PC-9 (cell line): ENCODE data around the gene PPRC1. TPM values are rescaled to one million over a fixed set of nuclear protein-coding genes. Genes with fewer than 3 reads are reported as not detected.

Experiments used
- BruUV-seq: library from RNA; stranded (reverse); fragments of 400-500 nt; replicated peaks from 2 replicates; lab custom pipeline; 2021; lab: Mats Ljungman, UMichigan
- CTCF ChIA-PET: fragments of 300-600 bp; sonication (Branson Sonifier 250); formaldehyde crosslinking; loops from one replicate; lab custom pipeline; 2022; ENCODE audit warnings: antibody characterized with exemption; lab: Charles Lee
- POLR2A ChIA-PET: fragments of 300-600 bp; sonication (Branson Sonifier 250); formaldehyde crosslinking; loops from one replicate; lab custom pipeline; 2022; ENCODE audit warnings: antibody characterized with exemption; ENCODE audit not compliant: unreplicated experiment; lab: Charles Lee
- DNase-seq, 2 experiments: peaks; one replicate each; pipeline versions ENCODE4 v3.0.0 to v3.0.0-alpha.2; 2015 to 2022; ENCODE audit warnings: mixed read lengths in 1 of 2
- H2AFZ ChIP-seq: fragments of 200-600 bp; sonication (generic); 2 replicates; pipeline ENCODE4 v1.8.1; 2017; ENCODE audit warnings: antibody characterized with exemption
- H3F3A ChIP-seq: fragments of 200-600 bp; sonication (generic); 2 replicates; pipeline ENCODE4 v1.8.1; 2017; ENCODE audit warnings: antibody characterized with exemption, mild to moderate bottlenecking, low read depth; ENCODE audit not compliant: insufficient read depth
- H3K27ac ChIP-seq: fragments of 200-600 bp; sonication (generic); 2 replicates; pipeline ENCODE4 v1.6.1; 2016; ENCODE audit warnings: mixed run types
- H3K27me3 ChIP-seq: fragments of 200-600 bp; sonication (generic); 2 replicates; pipeline ENCODE4 v1.6.1; 2016; ENCODE audit warnings: low read depth, mixed run types; ENCODE audit not compliant: insufficient read depth
- H3K36me3 ChIP-seq: fragments of 200-600 bp; sonication (generic); 2 replicates; pipeline ENCODE4 v1.6.1; 2016; ENCODE audit warnings: low read depth, mixed run types
- H3K4me1 ChIP-seq: fragments of 200-600 bp; sonication (generic); replicated peaks from 2 replicates; pipeline ENCODE4 v1.6.1; 2016; ENCODE audit warnings: mixed run types; ENCODE audit not compliant: insufficient read depth
- H3K4me2 ChIP-seq: fragments of 200-600 bp; sonication (generic); 2 replicates; pipeline ENCODE4 v1.6.1; 2017; ENCODE audit warnings: mixed run types
- H3K4me3 ChIP-seq: fragments of 200-600 bp; sonication (generic); 2 replicates; pipeline ENCODE4 v1.6.1; 2016; ENCODE audit warnings: mixed run types
- H3K79me2 ChIP-seq: fragments of 200-600 bp; sonication (generic); 2 replicates; pipeline ENCODE4 v1.6.1; 2017; ENCODE audit warnings: low read depth, mixed run types
- H3K9me2 ChIP-seq: fragments of 200-600 bp; sonication (generic); 2 replicates; pipeline ENCODE4 v1.8.1; 2017; ENCODE audit warnings: mild to moderate bottlenecking; ENCODE audit not compliant: insufficient read depth
- H3K9me3 ChIP-seq: fragments of 200-600 bp; sonication (generic); 2 replicates; pipeline ENCODE4 v1.8.1; 2016; ENCODE audit warnings: low read depth; ENCODE audit not compliant: insufficient read depth
- H4K20me1 ChIP-seq: fragments of 200-600 bp; sonication (generic); 2 replicates; pipeline ENCODE4 v1.8.1; 2017; ENCODE audit not compliant: insufficient read depth
- EZH2 ChIP-seq: fragments of 200-600 bp; sonication (generic); IDR thresholded peaks from 2 replicates; pipeline ENCODE4 v1.8.0; 2017; ENCODE audit warnings: antibody characterized with exemption, low read depth
- intact Hi-C: fragments of 100-400 bp; cut with micrococcal nuclease; formaldehyde crosslinking; loops from one replicate; pipeline ENCODE4 v1.10.0; 2022; ENCODE audit not compliant: unreplicated experiment
- total RNA-seq: library from RNA; stranded (reverse); gene quantifications from 2 replicates; pipeline ENCODE4 v1.2.3, GENCODE V29; 2021
- TF ChIP-seq, protein P1 (sequence below): fragments of 200-600 bp; sonication (generic); conservative IDR thresholded peaks from 2 replicates; pipeline ENCODE4 v1.6.1; 2017; ENCODE audit warnings: mixed run types, antibody characterized with exemption, mild to moderate bottlenecking, moderate library complexity

PPRC1 gene
- total RNA-seq, 1 experiment from 2014 or later = 22.9 TPM

DNA sequence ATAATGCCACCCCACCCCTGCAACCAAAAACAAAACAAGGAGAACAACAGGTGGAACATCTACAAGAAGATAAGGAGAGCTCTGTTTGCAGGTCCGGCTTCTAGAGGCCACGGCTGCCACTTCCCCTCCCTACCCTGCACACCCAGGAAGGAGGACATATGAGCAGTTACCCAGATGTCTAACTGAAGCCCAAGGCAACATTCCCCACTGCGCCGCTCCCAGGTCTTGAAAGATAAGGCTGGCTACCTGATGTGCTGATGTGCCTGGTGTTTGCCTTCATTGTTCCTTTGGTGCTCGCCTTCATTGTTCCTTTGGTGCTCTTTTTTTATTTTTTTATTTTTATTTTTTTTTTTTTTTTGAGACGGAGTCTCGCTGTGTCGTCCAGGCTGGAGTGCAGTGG, 46.6 kb upstream of the PPRC1 start:
- TF ChIP-seq EZH2 = no peak
- TF ChIP-seq, protein P1, sequence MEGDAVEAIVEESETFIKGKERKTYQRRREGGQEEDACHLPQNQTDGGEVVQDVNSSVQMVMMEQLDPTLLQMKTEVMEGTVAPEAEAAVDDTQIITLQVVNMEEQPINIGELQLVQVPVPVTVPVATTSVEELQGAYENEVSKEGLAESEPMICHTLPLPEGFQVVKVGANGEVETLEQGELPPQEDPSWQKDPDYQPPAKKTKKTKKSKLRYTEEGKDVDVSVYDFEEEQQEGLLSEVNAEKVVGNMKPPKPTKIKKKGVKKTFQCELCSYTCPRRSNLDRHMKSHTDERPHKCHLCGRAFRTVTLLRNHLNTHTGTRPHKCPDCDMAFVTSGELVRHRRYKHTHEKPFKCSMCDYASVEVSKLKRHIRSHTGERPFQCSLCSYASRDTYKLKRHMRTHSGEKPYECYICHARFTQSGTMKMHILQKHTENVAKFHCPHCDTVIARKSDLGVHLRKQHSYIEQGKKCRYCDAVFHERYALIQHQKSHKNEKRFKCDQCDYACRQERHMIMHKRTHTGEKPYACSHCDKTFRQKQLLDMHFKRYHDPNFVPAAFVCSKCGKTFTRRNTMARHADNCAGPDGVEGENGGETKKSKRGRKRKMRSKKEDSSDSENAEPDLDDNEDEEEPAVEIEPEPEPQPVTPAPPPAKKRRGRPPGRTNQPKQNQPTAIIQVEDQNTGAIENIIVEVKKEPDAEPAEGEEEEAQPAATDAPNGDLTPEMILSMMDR = no peak
- no peaks in the 10 kb centered on the region for H3K36me3 ChIP-seq
- intact Hi-C loops = no loop called here
- no peaks in the 10 kb centered on the region for H3K9me2 ChIP-seq
- no peaks in the 10 kb centered on the region for H3K27me3 ChIP-seq
- H3F3A ChIP-seq = no peaks in the 10 kb centered on the region
- no peaks in the 10 kb centered on the region for H3K4me1 ChIP-seq
- H3K4me3 ChIP-seq = no peak overlapping the region
- no peaks in the 10 kb centered on the region for H3K9me3 ChIP-seq
- H3K27ac ChIP-seq = no peak overlapping the region
- ChIA-PET CTCF (no interaction called here), POLR2A (no interaction called here)
- H4K20me1 ChIP-seq = no peaks in the 10 kb centered on the region
- H2AFZ ChIP-seq = no peak overlapping the region
- H3K79me2 ChIP-seq = no peaks in the 10 kb centered on the region
- BruUV-seq = no TSS peak
- no peak overlapping the region for H3K4me2 ChIP-seq
- no peak for DNase-seq

DNA sequence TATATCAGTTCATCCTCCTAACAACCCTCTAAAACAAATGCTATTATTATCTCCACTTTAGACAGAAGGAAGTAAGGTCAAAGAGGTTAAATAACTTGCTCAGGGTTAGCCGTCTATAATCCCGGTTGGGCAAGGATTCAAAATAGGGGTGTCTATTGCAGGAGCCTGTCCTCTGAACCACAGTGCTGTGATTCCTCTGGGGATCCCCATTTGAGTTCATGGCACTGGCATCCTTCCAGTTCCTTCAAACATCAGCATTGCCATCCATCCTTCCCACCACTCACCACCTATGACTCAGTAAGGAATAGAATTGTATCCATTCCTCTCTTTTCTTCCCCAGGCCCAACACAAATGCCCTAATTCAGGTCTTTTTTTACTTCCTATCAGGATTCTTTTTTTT, 42.1 kb upstream of the PPRC1 start:
- Histone ChIP-seq H2AFZ (no peak overlapping the region), H3K4me3 (no peak overlapping the region), H3K9me2 (no peaks in the 10 kb centered on the region), H3K27me3 (no peaks in the 10 kb centered on the region), H3K4me2 (no peak overlapping the region), H3F3A (no peaks in the 10 kb centered on the region), H3K4me1 (no peaks in the 10 kb centered on the region), H3K9me3 (no peaks in the 10 kb centered on the region), H4K20me1 (no peaks in the 10 kb centered on the region), H3K79me2 (no peaks in the 10 kb centered on the region), H3K36me3 (no peaks in the 10 kb centered on the region), H3K27ac (no peak overlapping the region)
- CTCF ChIA-PET = no interaction called here
- intact Hi-C loops = no loop called here
- TF ChIP-seq, protein P1 = no peak
- no peak for TF ChIP-seq EZH2
- POLR2A ChIA-PET = no interaction called here
- BruUV-seq = no TSS peak
- DNase-seq = no peak

GRCh38 chr10:102096449-102096848, 36.4 kb upstream of the PPRC1 start:
- no peaks in the 10 kb centered on the region for H3F3A ChIP-seq
- intact Hi-C loops = no loop called here
- no peak overlapping the region for H2AFZ ChIP-seq
- H3K36me3 ChIP-seq = no peaks in the 10 kb centered on the region
- ChIA-PET CTCF (no interaction called here), POLR2A (no interaction called here)
- H3K4me3 ChIP-seq = no peak overlapping the region
- H3K4me2 ChIP-seq = no peak overlapping the region
- H3K27me3 ChIP-seq = no peaks in the 10 kb centered on the region
- BruUV-seq = no TSS peak
- no peak overlapping the region for H3K27ac ChIP-seq
- no peak for TF ChIP-seq EZH2
- TF ChIP-seq, protein P1 = no peak
- H3K79me2 ChIP-seq = no peaks in the 10 kb centered on the region
- H3K9me2 ChIP-seq = no peaks in the 10 kb centered on the region
- H4K20me1 ChIP-seq = no peaks in the 10 kb centered on the region
- no peaks in the 10 kb centered on the region for H3K4me1 ChIP-seq
- DNase-seq = no peak
- no peaks in the 10 kb centered on the region for H3K9me3 ChIP-seq
